ENCODE measurements around the gene METTL24. TPM values are rescaled to one million over a fixed set of nuclear protein-coding genes. Genes with fewer than 3 reads are reported as not detected.

The METTL24 gene
- total and polyA plus RNA-seq, 10 of the 15 experiments (the other 5 are each of a cell fraction or from before 2014, with no cell fraction given), result 0.20 TPM; not detected in 9

GRCh38 chr6:110325197-110325596 lies 33.0 kb downstream of the METTL24 start:
- Histone ChIP-seq H3K36me3 (ENCODE audit: control insufficient read depth in 2 of 2, insufficient read depth in 2 of 2, low read length in 1 of 2) (no peaks in the 10 kb centered on the region), H3K9me3 (replicated peaks; ENCODE audit: control insufficient read depth, insufficient read depth, low read length) (no peaks in the 10 kb centered on the region), H3K79me2 (ENCODE audit: control insufficient read depth, insufficient read depth, low read length) (no peaks in the 10 kb centered on the region), H3K4me3 (no peak overlapping the region), H3K27ac (ENCODE audit: control insufficient read depth, insufficient read depth) (no peak overlapping the region), H2AFZ (ENCODE audit: control insufficient read depth, low read depth, low read length) (no peak overlapping the region), H3K9ac (ENCODE audit: control insufficient read depth, insufficient read depth, low read length) (no peak overlapping the region), H3K4me1 (ENCODE audit: control insufficient read depth, insufficient read depth, low read length) (no peaks in the 10 kb centered on the region), H3K4me2 (ENCODE audit: control insufficient read depth, insufficient read depth) (no peak overlapping the region), H3K27me3 (replicated peaks in 1 of 2; ENCODE audit: control insufficient read depth in 2 of 2, insufficient read depth in 2 of 2, low read length in 1 of 2) (no peaks in the 10 kb centered on the region), H4K20me1 (ENCODE audit: control insufficient read depth, insufficient read depth) (no peaks in the 10 kb centered on the region)
- intact Hi-C loops (cut with micrococcal nuclease; ENCODE audit: unreplicated experiment), result no loop called here
- SMC1A ChIA-PET (ENCODE audit: uncharacterized antibody, unreplicated experiment), result no interaction called here
- DNase-seq (ENCODE audit: low read depth, low spot score) (no peak), ATAC-seq (no peak), FAIRE-seq (no peak)
- CTCF ChIA-PET, result no interaction called here
- RAD21 ChIA-PET (ENCODE audit: unreplicated experiment), result no interaction called here
- POLR2A ChIA-PET, result no interaction called here
- no peak for TF ChIP-seq POLR2A (IDR thresholded peaks at IDR 0.05; ENCODE audit: low read depth, low read length)
- in situ Hi-C loops (cut with MboI), result no loop called here
- BruUV-seq (replicated peaks), result no TSS peak

DNA sequence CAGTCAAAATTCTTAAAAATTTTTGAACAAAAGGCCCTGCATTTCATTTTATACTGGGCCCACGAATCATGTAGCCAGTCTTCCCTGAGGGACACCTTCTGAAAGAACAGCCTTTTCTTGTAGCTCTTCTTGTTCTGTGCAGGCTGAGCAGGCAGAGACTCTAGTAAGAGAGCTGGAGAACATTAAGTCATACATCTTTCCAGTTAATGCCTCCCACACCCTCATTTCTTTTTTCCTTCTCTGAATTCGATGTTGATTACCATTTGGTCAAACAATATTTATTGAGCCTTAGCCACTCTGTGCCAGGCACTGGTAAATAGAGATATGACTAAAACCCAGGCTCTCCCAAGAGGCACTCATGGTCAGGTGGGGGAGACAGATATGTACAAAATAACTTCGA lies 33.6 kb downstream of the METTL24 start:
- ATAC-seq (no peak), FAIRE-seq (no peak), DNase-seq (ENCODE audit: low read depth, low spot score) (no peak)
- TF ChIP-seq BCLAF1 (IDR thresholded peaks at IDR 0.05), result no peak
- TF ChIP-seq POLR2A (IDR thresholded peaks at IDR 0.05; ENCODE audit: low read depth, low read length), result no peak
- TF ChIP-seq STAT1 (conservative IDR thresholded peaks at IDR 0.05), result no peak
- TF ChIP-seq HDAC2 (IDR thresholded peaks at IDR 0.05), result no peak
- TF ChIP-seq KDM1A (IDR thresholded peaks at IDR 0.05; ENCODE audit: borderline replicate concordance), result no peak
- BruUV-seq (replicated peaks), result no TSS peak
- RAD21 ChIA-PET (ENCODE audit: unreplicated experiment), result no interaction called here
- Histone ChIP-seq H2AFZ (ENCODE audit: control insufficient read depth, low read depth, low read length) (no peak overlapping the region), H3K9ac (ENCODE audit: control insufficient read depth, insufficient read depth, low read length) (no peak overlapping the region), H3K9me3 (replicated peaks; ENCODE audit: control insufficient read depth, insufficient read depth, low read length) (no peaks in the 10 kb centered on the region), H3K4me3 (no peak overlapping the region), H3K36me3 (ENCODE audit: control insufficient read depth in 2 of 2, insufficient read depth in 2 of 2, low read length in 1 of 2) (no peaks in the 10 kb centered on the region), H3K4me1 (ENCODE audit: control insufficient read depth, insufficient read depth, low read length) (no peaks in the 10 kb centered on the region), H4K20me1 (ENCODE audit: control insufficient read depth, insufficient read depth) (no peaks in the 10 kb centered on the region), H3K4me2 (ENCODE audit: control insufficient read depth, insufficient read depth) (no peak overlapping the region), H3K27ac (ENCODE audit: control insufficient read depth, insufficient read depth) (no peak overlapping the region), H3K79me2 (ENCODE audit: control insufficient read depth, insufficient read depth, low read length) (no peaks in the 10 kb centered on the region), H3K27me3 (replicated peaks in 1 of 2; ENCODE audit: control insufficient read depth in 2 of 2, insufficient read depth in 2 of 2, low read length in 1 of 2) (no peaks in the 10 kb centered on the region)
- POLR2A ChIA-PET, result no interaction called here
- intact Hi-C loops (cut with micrococcal nuclease; ENCODE audit: unreplicated experiment), result no loop called here
- 14% methylated on average over 3 of the region's 3 CpGs for WGBS (ENCODE audit: insufficient coverage, insufficient replicate concordance, low lambda C conversion rate, missing lambda C conversion rate)
- in situ Hi-C loops (cut with MboI), result no loop called here
- SMC1A ChIA-PET (ENCODE audit: uncharacterized antibody, unreplicated experiment), result no interaction called here
- CTCF ChIA-PET, result no interaction called here

Data from GM12878 (cell line).